ENCODE data around the gene DCXR. TPM values are rescaled to one million over a fixed set of nuclear protein-coding genes. Genes with fewer than 3 reads are reported as not detected.

The DCXR gene
- total and polyA plus RNA-seq, 2 donors (not counting 1 experiment from before 2014, with no cell fraction given) = 63.9 to 143 TPM

DNA sequence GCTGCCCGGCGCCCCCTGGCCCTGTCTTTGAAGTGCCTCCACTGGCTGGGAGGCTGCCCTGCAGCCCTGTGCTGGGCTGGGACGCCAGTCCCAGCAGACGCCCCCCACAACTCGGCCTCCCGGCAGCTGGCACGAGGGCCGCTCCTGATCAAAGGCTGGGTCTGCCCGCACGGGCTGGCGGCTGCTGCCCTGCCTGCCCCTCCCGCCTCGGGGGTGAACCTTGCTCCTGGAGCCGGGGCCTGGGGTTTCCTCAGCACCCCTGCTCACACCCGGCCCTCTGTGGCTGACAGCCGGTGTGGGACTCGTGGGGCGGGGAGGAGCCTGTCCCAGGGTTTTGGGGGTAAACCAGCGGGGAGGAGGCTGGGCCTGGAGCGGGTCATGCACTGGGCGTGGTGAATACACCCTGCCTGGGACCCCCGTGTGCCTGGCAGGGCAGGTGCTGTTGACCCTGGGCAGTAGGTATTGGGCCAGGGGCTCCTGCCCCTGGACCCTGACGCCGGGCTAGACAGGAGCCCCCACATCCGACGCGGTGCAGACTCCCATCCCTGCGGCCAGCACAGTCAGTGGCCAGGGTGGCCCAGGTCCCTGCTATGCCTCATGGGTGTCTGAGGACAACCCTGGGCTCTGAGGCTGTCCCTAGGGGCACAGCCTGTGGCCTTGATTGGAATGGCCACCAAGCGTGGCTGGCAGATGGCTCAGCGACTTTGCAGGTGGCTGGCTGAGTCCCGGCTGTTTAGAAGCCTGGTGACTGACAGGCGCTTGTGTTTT lies 36.5 kb downstream of the DCXR start:
- WGBS (ENCODE audit: insufficient coverage) = 82% methylated on average over 32 of the region's 32 CpGs
- no peak overlapping the region for H3K4me3 ChIP-seq (ENCODE audit: control extremely low read depth in 1 of 5, extremely low read depth in 1 of 5, insufficient read depth in 1 of 5, low read depth in 2 of 5, low read length in 4 of 5)
- Mint-ChIP-seq H3K4me1 (no peaks in the 10 kb centered on the region), H3K4me3 (no peak overlapping the region), H3K27ac (no peak overlapping the region), H3K27me3 (no peaks in the 10 kb centered on the region), H3K9me3 (ENCODE audit: insufficient read depth) (no peaks in the 10 kb centered on the region)
- peaks cover 3% of the 10 kb centered on the region for H3K79me2 ChIP-seq (ENCODE audit: control insufficient read depth, insufficient read depth, low read length)
- H3K36me3 ChIP-seq (replicated peaks in 1 of 2; ENCODE audit: control extremely low read depth in 1 of 2, control insufficient read depth in 1 of 2, extremely low read depth in 1 of 2, insufficient read depth in 2 of 2, low read length in 1 of 2) = peaks cover 0 to 2% of the 10 kb centered on the region in 2 experiments
- no peak overlapping the region for H3K4me2 ChIP-seq (replicated peaks; ENCODE audit: low read depth, low read length, poor library complexity, severe bottlenecking)
- no peaks in the 10 kb centered on the region for H3K27me3 ChIP-seq (replicated peaks in 1 of 4; ENCODE audit: control extremely low read depth in 1 of 4, control insufficient read depth in 3 of 4, insufficient read depth in 4 of 4, low read length in 3 of 4)
- intact Hi-C loops (cut with micrococcal nuclease) = no loop called here
- H3K9ac ChIP-seq (ENCODE audit: low read length) = no peak overlapping the region
- H2AFZ ChIP-seq (ENCODE audit: insufficient read depth, low read depth, low read length, poor library complexity, severe bottlenecking) = no peak overlapping the region
- ChIA-PET CTCF (no interaction called here), POLR2A (no interaction called here)
- H3K27ac ChIP-seq (ENCODE audit: low read length in 2 of 2) = no peak overlapping the region
- DNase-seq (no peak), ATAC-seq (ENCODE audit: low read depth) (no peak)
- H3K9me3 ChIP-seq (ENCODE audit: control extremely low read depth in 1 of 3, control insufficient read depth in 2 of 3, insufficient read depth in 1 of 3, low read length in 2 of 3) = no peaks in the 10 kb centered on the region
- peaks cover 7% of the 10 kb centered on the region for H4K20me1 ChIP-seq (ENCODE audit: control insufficient read depth, insufficient read depth, low read length, poor library complexity, severe bottlenecking)
- H3K4me1 ChIP-seq (ENCODE audit: control insufficient read depth in 2 of 2, insufficient read depth in 2 of 2, low read length in 2 of 2) = no peaks in the 10 kb centered on the region
- TF ChIP-seq EZH2 (IDR thresholded peaks at IDR 0.05; ENCODE audit: borderline replicate concordance, insufficient read depth, low read depth, low read length, poor library complexity, severe bottlenecking) = no peak
- TF ChIP-seq, protein P1, sequence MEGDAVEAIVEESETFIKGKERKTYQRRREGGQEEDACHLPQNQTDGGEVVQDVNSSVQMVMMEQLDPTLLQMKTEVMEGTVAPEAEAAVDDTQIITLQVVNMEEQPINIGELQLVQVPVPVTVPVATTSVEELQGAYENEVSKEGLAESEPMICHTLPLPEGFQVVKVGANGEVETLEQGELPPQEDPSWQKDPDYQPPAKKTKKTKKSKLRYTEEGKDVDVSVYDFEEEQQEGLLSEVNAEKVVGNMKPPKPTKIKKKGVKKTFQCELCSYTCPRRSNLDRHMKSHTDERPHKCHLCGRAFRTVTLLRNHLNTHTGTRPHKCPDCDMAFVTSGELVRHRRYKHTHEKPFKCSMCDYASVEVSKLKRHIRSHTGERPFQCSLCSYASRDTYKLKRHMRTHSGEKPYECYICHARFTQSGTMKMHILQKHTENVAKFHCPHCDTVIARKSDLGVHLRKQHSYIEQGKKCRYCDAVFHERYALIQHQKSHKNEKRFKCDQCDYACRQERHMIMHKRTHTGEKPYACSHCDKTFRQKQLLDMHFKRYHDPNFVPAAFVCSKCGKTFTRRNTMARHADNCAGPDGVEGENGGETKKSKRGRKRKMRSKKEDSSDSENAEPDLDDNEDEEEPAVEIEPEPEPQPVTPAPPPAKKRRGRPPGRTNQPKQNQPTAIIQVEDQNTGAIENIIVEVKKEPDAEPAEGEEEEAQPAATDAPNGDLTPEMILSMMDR (IDR thresholded peaks at IDR 0.05) = no peak

DNA sequence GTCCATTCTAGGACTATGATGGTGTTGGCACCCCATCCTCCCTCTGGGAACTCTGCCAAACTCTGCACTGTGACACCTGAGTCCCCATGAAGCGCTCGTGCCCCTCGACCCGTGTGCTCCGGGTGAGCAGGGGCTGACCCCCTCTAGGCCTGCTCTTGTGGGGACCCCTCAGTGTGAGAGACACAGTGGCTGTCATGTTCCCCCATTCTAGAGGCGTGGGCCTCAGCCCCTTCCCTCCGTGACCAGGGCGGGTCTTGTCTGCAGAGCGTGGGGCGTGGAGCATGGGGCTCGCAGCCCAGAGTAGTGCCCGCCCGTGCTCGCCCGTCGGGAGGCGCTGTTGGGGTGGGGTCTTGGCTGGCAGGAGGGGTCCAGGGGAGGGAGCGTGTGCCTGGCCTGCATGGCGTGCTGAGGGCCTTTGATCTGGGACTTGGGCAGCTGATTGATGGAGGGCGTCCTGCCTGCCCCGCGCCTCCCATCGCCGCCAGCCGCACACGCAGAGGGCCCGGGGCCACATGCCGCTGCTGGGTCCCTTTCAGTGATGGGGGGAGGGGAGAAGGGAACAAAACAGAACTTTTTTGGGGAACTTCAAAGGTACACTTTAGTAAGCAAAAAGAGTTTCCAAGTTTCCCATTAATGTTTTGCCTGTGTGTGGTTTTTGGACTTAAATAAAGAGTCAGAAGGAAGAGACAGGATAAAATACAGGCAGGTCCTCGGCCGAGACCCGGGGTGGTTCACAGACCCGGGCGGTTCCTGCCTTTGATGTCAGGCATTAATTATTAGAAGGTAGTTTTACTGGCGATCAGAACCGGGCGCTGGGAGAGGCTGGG lies 37.3 kb downstream of the DCXR start:
- Mint-ChIP-seq H3K9me3 (ENCODE audit: insufficient read depth) (no peaks in the 10 kb centered on the region), H3K27me3 (no peaks in the 10 kb centered on the region), H3K4me3 (no peak overlapping the region), H3K27ac (no peak overlapping the region), H3K4me1 (no peaks in the 10 kb centered on the region)
- H3K4me3 ChIP-seq (ENCODE audit: control extremely low read depth in 1 of 5, extremely low read depth in 1 of 5, insufficient read depth in 1 of 5, low read depth in 2 of 5, low read length in 4 of 5) = no peak overlapping the region
- H3K9me3 ChIP-seq (ENCODE audit: control extremely low read depth in 1 of 3, control insufficient read depth in 2 of 3, insufficient read depth in 1 of 3, low read length in 2 of 3) = no peaks in the 10 kb centered on the region
- TF ChIP-seq EZH2 (IDR thresholded peaks at IDR 0.05; ENCODE audit: borderline replicate concordance, insufficient read depth, low read depth, low read length, poor library complexity, severe bottlenecking) = no peak
- TF ChIP-seq, protein P1 (IDR thresholded peaks at IDR 0.05) = no peak
- WGBS (ENCODE audit: insufficient coverage) = 94% methylated on average over 35 of the region's 36 CpGs
- CTCF ChIA-PET = no interaction called here
- POLR2A ChIA-PET = no interaction called here
- intact Hi-C loops (cut with micrococcal nuclease) = no loop called here
- peaks cover 0 to under 1% of the 10 kb centered on the region in 2 experiments for H3K36me3 ChIP-seq (replicated peaks in 1 of 2; ENCODE audit: control extremely low read depth in 1 of 2, control insufficient read depth in 1 of 2, extremely low read depth in 1 of 2, insufficient read depth in 2 of 2, low read length in 1 of 2)
- no peak overlapping the region for H3K27ac ChIP-seq (ENCODE audit: low read length in 2 of 2)
- peaks cover 7% of the 10 kb centered on the region for H4K20me1 ChIP-seq (ENCODE audit: control insufficient read depth, insufficient read depth, low read length, poor library complexity, severe bottlenecking)
- H3K27me3 ChIP-seq (replicated peaks in 1 of 4; ENCODE audit: control extremely low read depth in 1 of 4, control insufficient read depth in 3 of 4, insufficient read depth in 4 of 4, low read length in 3 of 4) = no peaks in the 10 kb centered on the region
- no peaks in the 10 kb centered on the region for H3K4me1 ChIP-seq (ENCODE audit: control insufficient read depth in 2 of 2, insufficient read depth in 2 of 2, low read length in 2 of 2)
- no peak for DNase-seq
- no peak overlapping the region for H2AFZ ChIP-seq (ENCODE audit: insufficient read depth, low read depth, low read length, poor library complexity, severe bottlenecking)
- no peak overlapping the region for H3K4me2 ChIP-seq (replicated peaks; ENCODE audit: low read depth, low read length, poor library complexity, severe bottlenecking)
- peaks cover 3% of the 10 kb centered on the region for H3K79me2 ChIP-seq (ENCODE audit: control insufficient read depth, insufficient read depth, low read length)
- ATAC-seq (ENCODE audit: low read depth) = no peak
- H3K9ac ChIP-seq (ENCODE audit: low read length) = no peak overlapping the region

Data from B cell (primary cell).